Measurements from ENCODE around the gene JADE3.
"Not testable (repeated sequence)": the region's sequence is repeated elsewhere in the genome, so short reads cannot be mapped to it uniquely, and the experiment has no call there.

DNA sequence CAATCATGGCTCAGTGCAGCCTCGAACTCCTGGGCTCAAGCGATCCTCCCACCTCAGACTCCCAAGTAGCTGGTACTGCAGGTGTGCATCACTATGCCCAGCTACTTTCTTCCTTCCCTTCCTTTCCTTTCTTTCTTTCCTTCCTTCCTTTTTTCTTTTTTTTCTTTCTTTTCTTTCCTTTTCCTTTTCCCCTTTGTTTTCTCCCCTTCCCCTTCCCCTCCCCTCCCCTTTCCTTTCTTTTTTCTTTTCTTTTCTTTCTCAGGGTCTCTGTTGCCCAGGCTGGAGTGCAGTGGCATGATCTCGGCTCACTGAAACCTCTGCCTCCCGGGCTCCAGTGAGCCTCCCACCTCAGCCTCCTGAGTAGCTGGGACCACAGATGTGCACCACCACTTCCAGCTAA is 44.4 kb downstream of the JADE3 start:
- not testable (repeated sequence) for TF ChIP-seq CTCF (IDR thresholded peaks at IDR 0.05; ENCODE audit: insufficient read depth, low read depth, low read length); EZH2 (IDR thresholded peaks at IDR 0.05; ENCODE audit: insufficient read depth, low read length)

Measured in astrocyte (in vitro differentiated cells and primary cell).